ENCODE results near the gene SLC12A7.
"Not testable (repeated sequence)": the region's sequence is repeated elsewhere in the genome, so short reads cannot be mapped to it uniquely, and the experiment has no call there.

SLC12A7 gene

DNA sequence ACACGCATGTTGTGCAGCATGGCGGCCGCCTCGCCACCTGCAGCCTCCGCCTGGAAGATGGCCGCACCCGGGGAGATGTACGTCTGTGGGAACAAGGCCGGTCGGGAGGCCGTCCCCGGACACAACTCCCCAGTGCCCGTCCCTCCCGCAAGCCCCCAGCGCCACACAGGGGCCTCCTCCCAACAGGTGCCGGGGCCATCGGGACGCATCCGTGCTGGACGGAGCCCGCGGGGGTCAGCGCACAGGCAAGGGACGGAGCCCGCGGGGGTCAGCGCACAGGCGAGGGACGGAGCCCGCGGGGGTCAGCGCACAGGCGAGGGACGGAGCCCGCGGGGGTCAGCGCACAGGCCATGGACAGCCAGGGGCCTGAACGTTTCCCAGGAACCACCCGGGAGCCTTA, 26.5 kb downstream of the SLC12A7 start:
- in situ Hi-C loops (cut with HindIII; ENCODE audit: low pct_ligation_motif_present, low sequenced_read_pairs): no loop called here
- Histone ChIP-seq H3K36me3 (replicated peaks) (no peaks in the 10 kb centered on the region), H3K27me3 (replicated peaks) (no peaks in the 10 kb centered on the region), H3K4me3 (ENCODE audit: low read depth, low read length) (no peak overlapping the region), H3K27ac (no peak overlapping the region)
- TF ChIP-seq, protein P1, sequence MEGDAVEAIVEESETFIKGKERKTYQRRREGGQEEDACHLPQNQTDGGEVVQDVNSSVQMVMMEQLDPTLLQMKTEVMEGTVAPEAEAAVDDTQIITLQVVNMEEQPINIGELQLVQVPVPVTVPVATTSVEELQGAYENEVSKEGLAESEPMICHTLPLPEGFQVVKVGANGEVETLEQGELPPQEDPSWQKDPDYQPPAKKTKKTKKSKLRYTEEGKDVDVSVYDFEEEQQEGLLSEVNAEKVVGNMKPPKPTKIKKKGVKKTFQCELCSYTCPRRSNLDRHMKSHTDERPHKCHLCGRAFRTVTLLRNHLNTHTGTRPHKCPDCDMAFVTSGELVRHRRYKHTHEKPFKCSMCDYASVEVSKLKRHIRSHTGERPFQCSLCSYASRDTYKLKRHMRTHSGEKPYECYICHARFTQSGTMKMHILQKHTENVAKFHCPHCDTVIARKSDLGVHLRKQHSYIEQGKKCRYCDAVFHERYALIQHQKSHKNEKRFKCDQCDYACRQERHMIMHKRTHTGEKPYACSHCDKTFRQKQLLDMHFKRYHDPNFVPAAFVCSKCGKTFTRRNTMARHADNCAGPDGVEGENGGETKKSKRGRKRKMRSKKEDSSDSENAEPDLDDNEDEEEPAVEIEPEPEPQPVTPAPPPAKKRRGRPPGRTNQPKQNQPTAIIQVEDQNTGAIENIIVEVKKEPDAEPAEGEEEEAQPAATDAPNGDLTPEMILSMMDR (IDR thresholded peaks at IDR 0.05; ENCODE audit: low read depth, low read length, missing control alignments): no peak
- no peak for DNase-seq

DNA sequence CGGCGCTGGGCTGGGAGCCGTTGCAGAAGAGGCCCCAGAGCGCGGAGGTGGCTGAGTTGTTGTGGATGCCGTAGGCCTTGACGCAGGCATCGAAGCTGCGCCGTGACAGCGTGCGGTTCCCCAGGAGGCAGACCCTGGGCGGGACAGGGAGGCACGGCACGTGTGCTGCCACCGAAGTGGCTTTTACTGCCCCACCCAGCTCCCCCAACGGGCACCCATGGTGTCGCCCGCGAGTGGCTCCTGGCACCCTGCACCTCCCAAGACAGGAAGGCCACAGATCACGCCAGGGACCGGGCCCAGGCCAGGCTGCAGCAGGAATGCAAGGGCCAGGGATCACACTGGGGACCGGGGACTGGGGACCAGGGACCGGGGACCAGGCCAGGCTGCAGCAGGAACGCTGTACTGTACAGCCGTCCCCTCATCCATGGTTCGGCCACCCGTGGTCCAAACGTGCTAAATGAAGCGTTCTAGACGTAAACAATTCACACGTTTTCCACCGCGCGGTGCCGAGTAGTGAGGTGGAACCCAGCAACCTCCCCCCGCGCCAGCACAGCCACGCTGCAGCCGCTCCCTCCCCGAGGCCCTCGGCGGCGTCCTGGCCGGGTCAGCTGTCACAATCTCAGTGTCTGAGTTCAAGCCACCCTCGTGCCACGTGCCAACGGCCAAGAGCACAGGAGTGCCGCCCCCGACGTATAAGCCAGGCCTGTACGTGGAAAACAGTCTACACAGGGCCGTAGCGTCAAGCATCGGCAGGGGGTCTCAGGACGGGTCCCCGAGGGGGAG, 27.8 kb downstream of the SLC12A7 start:
- Histone ChIP-seq H3K4me3 (ENCODE audit: low read depth, low read length) (no peak overlapping the region), H3K27me3 (replicated peaks) (no peaks in the 10 kb centered on the region), H3K27ac (no peak overlapping the region), H3K36me3 (replicated peaks) (no peaks in the 10 kb centered on the region)
- no peak for DNase-seq
- TF ChIP-seq, protein P1 (IDR thresholded peaks at IDR 0.05; ENCODE audit: low read depth, low read length, missing control alignments): no peak
- in situ Hi-C loops (cut with HindIII; ENCODE audit: low pct_ligation_motif_present, low sequenced_read_pairs): no loop called here

DNA sequence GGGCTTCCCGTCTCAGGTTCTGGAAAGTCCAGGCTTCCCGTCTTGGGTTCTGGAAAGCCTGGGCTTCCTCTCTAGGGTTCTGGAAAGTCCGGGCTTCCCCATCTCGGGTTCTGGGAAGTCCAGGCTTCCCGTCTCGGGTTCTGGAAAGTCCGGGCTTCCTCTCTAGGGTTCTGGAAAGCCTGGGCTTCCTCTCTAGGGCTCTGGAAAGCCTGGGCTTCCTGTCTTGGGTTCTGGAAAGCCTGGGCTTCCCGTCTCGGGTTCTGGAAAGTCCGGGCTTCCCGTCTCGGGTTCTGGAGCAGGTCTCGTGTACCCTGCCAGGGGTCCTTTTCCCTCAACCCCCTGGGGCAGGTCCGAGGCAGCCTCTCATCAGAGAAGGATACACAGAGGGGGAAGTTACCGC, 28.8 kb downstream of the SLC12A7 start:
- in situ Hi-C loops (cut with HindIII; ENCODE audit: low pct_ligation_motif_present, low sequenced_read_pairs); DNase-seq; H3K27me3 ChIP-seq (replicated peaks); H3K36me3 ChIP-seq (replicated peaks); H3K27ac ChIP-seq; H3K4me3 ChIP-seq (ENCODE audit: low read depth, low read length): not testable (repeated sequence)

DNA sequence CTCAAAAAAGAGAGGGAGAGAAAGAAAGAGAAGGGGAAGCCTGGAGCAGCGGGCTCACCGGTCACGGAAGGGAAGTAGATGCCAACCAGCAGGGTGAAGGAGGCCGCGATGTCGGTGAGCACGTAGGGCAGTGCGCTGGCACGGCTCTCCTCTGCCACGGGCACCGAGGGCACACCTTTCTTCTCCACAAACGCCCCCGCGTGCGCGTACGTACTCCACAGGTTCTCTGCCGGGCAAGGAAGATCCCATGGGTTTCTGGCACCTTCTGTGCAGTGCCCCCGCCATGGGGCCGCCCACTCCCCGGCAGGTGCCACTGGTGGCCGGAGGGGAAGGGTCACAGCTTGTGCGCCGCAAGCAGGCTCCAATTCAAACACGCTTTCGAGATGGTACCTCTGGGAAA, 30.3 kb downstream of the SLC12A7 start:
- DNase-seq: no peak

DNA sequence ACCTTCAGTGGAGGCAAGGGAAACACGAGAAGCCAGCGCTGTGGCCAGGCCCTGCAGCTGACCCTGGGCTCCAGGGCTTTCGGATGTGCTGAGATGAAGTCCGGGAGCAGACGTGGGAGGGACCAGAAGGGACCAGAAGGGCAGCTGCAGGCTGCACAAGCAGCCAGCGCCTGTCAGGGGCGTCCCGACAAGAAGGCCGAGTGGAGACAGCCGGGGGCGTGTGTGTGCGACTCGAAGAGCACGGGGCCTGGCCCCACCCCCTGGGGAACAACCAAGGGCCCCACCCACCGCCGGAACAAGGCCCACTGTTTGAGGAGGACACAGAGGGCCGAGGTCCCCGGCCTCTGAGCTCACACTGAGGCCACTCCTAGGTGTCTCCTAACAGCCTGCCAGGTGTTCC, 31.4 kb downstream of the SLC12A7 start:
- in situ Hi-C loops (cut with HindIII; ENCODE audit: low pct_ligation_motif_present, low sequenced_read_pairs): no loop called here
- no peaks in the 10 kb centered on the region for H3K36me3 ChIP-seq (replicated peaks)
- no peak for DNase-seq
- TF ChIP-seq, protein P1 (IDR thresholded peaks at IDR 0.05; ENCODE audit: low read depth, low read length, missing control alignments): no peak
- no peak overlapping the region for H3K4me3 ChIP-seq (ENCODE audit: low read depth, low read length)
- no peak overlapping the region for H3K27ac ChIP-seq
- H3K27me3 ChIP-seq (replicated peaks): no peaks in the 10 kb centered on the region

More for the DNA sequence above, 30.3 kb downstream of the SLC12A7 start:
- H3K4me3 ChIP-seq (ENCODE audit: low read depth, low read length): no peak overlapping the region
- H3K27ac ChIP-seq: no peak overlapping the region
- in situ Hi-C loops (cut with HindIII; ENCODE audit: low pct_ligation_motif_present, low sequenced_read_pairs): no loop called here
- H3K36me3 ChIP-seq (replicated peaks): no peaks in the 10 kb centered on the region
- no peaks in the 10 kb centered on the region for H3K27me3 ChIP-seq (replicated peaks)
- TF ChIP-seq, protein P1 (IDR thresholded peaks at IDR 0.05; ENCODE audit: low read depth, low read length, missing control alignments): no peak

DNA sequence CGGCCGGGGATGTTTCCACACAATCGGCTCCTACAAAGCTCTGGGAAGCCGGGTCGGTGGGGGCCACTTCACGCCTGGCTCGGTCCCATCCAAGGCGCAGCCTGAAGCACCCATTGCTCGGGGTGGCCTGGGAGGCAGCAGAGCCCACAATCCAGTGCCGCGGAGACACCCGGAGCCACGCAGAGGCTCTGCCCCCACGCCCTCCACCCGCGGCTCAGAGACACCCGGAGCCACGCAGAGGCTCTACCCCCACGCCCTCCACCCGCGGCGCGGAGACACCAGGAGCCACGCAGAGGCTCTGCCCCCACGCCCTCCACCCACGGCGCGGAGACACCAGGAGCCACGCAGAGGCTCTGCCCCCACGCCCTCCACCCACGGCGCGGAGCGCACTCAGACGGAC, 31.9 kb downstream of the SLC12A7 start:
- Histone ChIP-seq H3K27ac (no peak overlapping the region), H3K36me3 (replicated peaks) (no peaks in the 10 kb centered on the region), H3K27me3 (replicated peaks) (no peaks in the 10 kb centered on the region), H3K4me3 (ENCODE audit: low read depth, low read length) (no peak overlapping the region)
- DNase-seq: no peak
- in situ Hi-C loops (cut with HindIII; ENCODE audit: low pct_ligation_motif_present, low sequenced_read_pairs): no loop called here
- TF ChIP-seq, protein P1 (IDR thresholded peaks at IDR 0.05; ENCODE audit: low read depth, low read length, missing control alignments): no peak

Measured in brain microvascular endothelial cell (primary cell).